ENCODE results near the gene NEURL1. TPM values are rescaled to one million over a fixed set of nuclear protein-coding genes. Genes with fewer than 3 reads are reported as not detected.
A peak's percentile ranks its signal among the peaks of the same experiment; 100 is the strongest.

Gene NEURL1
- 1 to 10 TPM; 2.2 to 2.5 TPM for total RNA-seq

- CTCF ChIA-PET: interaction anchor here (0.8 to 2.0 kb wide), 9 partner anchors 11 to 97 kb away, joined by 3 to 15 read pairs (median 3); partner anchors contain the start of genes ATP5MK and CALHM2
- H3K4me3 Mint-ChIP-seq: peak within 1 kb of the TSS; percentile 73
- ATAC-seq: peak; percentile 32
- no peak for DNase-seq
- H3K27ac Mint-ChIP-seq: no peak within 1 kb of the TSS
- no peaks in the 10 kb centered on the region for H3K36me3 Mint-ChIP-seq
- H3K4me1 Mint-ChIP-seq: peaks cover 21% of the 10 kb centered on the region
- H3K27me3 Mint-ChIP-seq: peaks cover 54% of the 10 kb centered on the region
- H3K9me3 Mint-ChIP-seq (ENCODE audit: low read depth): no peaks in the 10 kb centered on the region
These were observed at the start of gene NEURL1 for GRCh38 chr10:103493362-103493915. TSS of gene NEURL1 (plus strand) at chr10:103493705. CDS start at chr10:103494388, 683 bp downstream.

- H3K4me1 Mint-ChIP-seq: peaks cover 34% of the 10 kb centered on the region
- ATAC-seq (no peak), DNase-seq (no peak)
- no peak overlapping the region for H3K4me3 Mint-ChIP-seq
- H3K27ac Mint-ChIP-seq: peak overlapping the region; percentile 70
- no peaks in the 10 kb centered on the region for H3K27me3 Mint-ChIP-seq
- CTCF ChIA-PET: no interaction called here
- H3K9me3 Mint-ChIP-seq (ENCODE audit: low read depth): no peaks in the 10 kb centered on the region
- H3K36me3 Mint-ChIP-seq: peaks cover 48% of the 10 kb centered on the region
These were observed 49.0 kb upstream of the NEURL1 start for GRCh38 chr10:103444478-103444877.

GRCh38 chr10:103445366-103445765 lies 48.1 kb upstream of the NEURL1 start:
- Mint-ChIP-seq H3K4me3 (no peak overlapping the region), H3K27ac (no peak overlapping the region), H3K4me1 (peaks cover 42% of the 10 kb centered on the region), H3K36me3 (peaks cover 53% of the 10 kb centered on the region), H3K27me3 (no peaks in the 10 kb centered on the region), H3K9me3 (ENCODE audit: low read depth) (no peaks in the 10 kb centered on the region)
- ATAC-seq: no peak
- no peak for DNase-seq
- CTCF ChIA-PET: interaction anchor here (1.3 kb wide), 1 partner anchor 9 kb away, joined by 5 read pairs; no protein-coding TSS in a partner anchor

GRCh38 chr10:103445767-103446567 lies 47.5 kb upstream of the NEURL1 start:
- no peaks in the 10 kb centered on the region for H3K9me3 Mint-ChIP-seq (ENCODE audit: low read depth)
- DNase-seq (no peak), ATAC-seq (no peak)
- H3K36me3 Mint-ChIP-seq: peaks cover 59% of the 10 kb centered on the region
- peaks cover 48% of the 10 kb centered on the region for H3K4me1 Mint-ChIP-seq
- peak overlapping the region; percentile 3 for H3K27ac Mint-ChIP-seq
- H3K27me3 Mint-ChIP-seq: no peaks in the 10 kb centered on the region
- H3K4me3 Mint-ChIP-seq: no peak overlapping the region
- CTCF ChIA-PET: interaction anchor here (0.9 to 1.3 kb wide), 3 partner anchors 9 to 39 kb away, joined by 3 to 5 read pairs (median 3); no protein-coding TSS in a partner anchor

- CTCF ChIA-PET: interaction anchor here (1.0 kb wide), 1 partner anchor 30 kb away, joined by 3 read pairs; no protein-coding TSS in a partner anchor
- H3K9me3 Mint-ChIP-seq (ENCODE audit: low read depth): no peaks in the 10 kb centered on the region
- DNase-seq (no peak), ATAC-seq (no peak)
- no peak overlapping the region for H3K4me3 Mint-ChIP-seq
- H3K4me1 Mint-ChIP-seq: peaks cover 51% of the 10 kb centered on the region
- no peak overlapping the region for H3K27ac Mint-ChIP-seq
- H3K36me3 Mint-ChIP-seq: peaks cover 64% of the 10 kb centered on the region
- no peaks in the 10 kb centered on the region for H3K27me3 Mint-ChIP-seq
These were observed 46.3 kb upstream of the NEURL1 start for GRCh38 chr10:103447187-103447586.

GRCh38 chr10:103448746-103449145 lies 44.8 kb upstream of the NEURL1 start:
- DNase-seq (no peak), ATAC-seq (no peak)
- Mint-ChIP-seq H3K4me3 (peak overlapping the region; percentile 82), H3K9me3 (ENCODE audit: low read depth) (no peaks in the 10 kb centered on the region), H3K27me3 (no peaks in the 10 kb centered on the region), H3K27ac (peak overlapping the region; percentile 65), H3K4me1 (peaks cover 64% of the 10 kb centered on the region), H3K36me3 (peaks cover 58% of the 10 kb centered on the region)
- CTCF ChIA-PET: interaction anchor here (0.6 to 6.5 kb wide), 6 partner anchors 19 to 400 kb away, joined by 3 to 54 read pairs (median 4); no protein-coding TSS in a partner anchor

- ATAC-seq (no peak), DNase-seq (no peak)
- CTCF ChIA-PET: interaction anchor here (1.0 to 6.5 kb wide), 6 partner anchors 18 to 35 kb away, joined by 3 to 54 read pairs (median 16); no protein-coding TSS in a partner anchor
- no peaks in the 10 kb centered on the region for H3K9me3 Mint-ChIP-seq (ENCODE audit: low read depth)
- H3K27me3 Mint-ChIP-seq: no peaks in the 10 kb centered on the region
- peak overlapping the region; percentile 82 for H3K4me3 Mint-ChIP-seq
- peaks cover 67% of the 10 kb centered on the region for H3K4me1 Mint-ChIP-seq
- peak overlapping the region; percentile 70 for H3K27ac Mint-ChIP-seq
- H3K36me3 Mint-ChIP-seq: peaks cover 52% of the 10 kb centered on the region
These were observed 44.0 kb upstream of the NEURL1 start for GRCh38 chr10:103449208-103450144.

GRCh38 chr10:103450201-103450695 lies 43.3 kb upstream of the NEURL1 start:
- Mint-ChIP-seq H3K27me3 (no peaks in the 10 kb centered on the region), H3K27ac (peak overlapping the region; percentile 89), H3K36me3 (peaks cover 45% of the 10 kb centered on the region), H3K4me1 (peaks cover 63% of the 10 kb centered on the region), H3K4me3 (peak overlapping the region; percentile 82), H3K9me3 (ENCODE audit: low read depth) (no peaks in the 10 kb centered on the region)
- DNase-seq (no peak), ATAC-seq (no peak)
- CTCF ChIA-PET: interaction anchor here (1.1 to 6.5 kb wide), 6 partner anchors 20 to 35 kb away, joined by 3 to 54 read pairs (median 32); no protein-coding TSS in a partner anchor

- Mint-ChIP-seq H3K27me3 (no peaks in the 10 kb centered on the region), H3K4me1 (peaks cover 57% of the 10 kb centered on the region), H3K27ac (peak overlapping the region; percentile 89), H3K4me3 (peak overlapping the region; percentile 82), H3K9me3 (ENCODE audit: low read depth) (no peaks in the 10 kb centered on the region), H3K36me3 (peaks cover 42% of the 10 kb centered on the region)
- CTCF ChIA-PET: interaction anchor here (0.7 to 6.5 kb wide), 12 partner anchors 9 to 42 kb away, joined by 3 to 54 read pairs (median 4); partner anchors contain the start of genes CALHM3 and NEURL1
- ATAC-seq (peak; percentile 71), DNase-seq (peak; percentile 75)
These were observed 42.3 kb upstream of the NEURL1 start for GRCh38 chr10:103451091-103451813.

- H3K4me1 Mint-ChIP-seq: peaks cover 56% of the 10 kb centered on the region
- peaks cover 38% of the 10 kb centered on the region for H3K36me3 Mint-ChIP-seq
- peak within 1 kb of the TSS; percentile 89 for H3K27ac Mint-ChIP-seq
- H3K27me3 Mint-ChIP-seq: no peaks in the 10 kb centered on the region
- DNase-seq: peak; percentile 74
- peak; percentile 83 for ATAC-seq
- no peaks in the 10 kb centered on the region for H3K9me3 Mint-ChIP-seq (ENCODE audit: low read depth)
- peak within 1 kb of the TSS; percentile 82 for H3K4me3 Mint-ChIP-seq
- CTCF ChIA-PET: interaction anchor here (0.6 to 6.5 kb wide), 11 partner anchors 8 to 42 kb away, joined by 3 to 54 read pairs (median 6); partner anchors contain the start of genes CALHM3 and NEURL1
These were observed 41.5 kb upstream of the NEURL1 start, which contains the start of gene CALHM2 for GRCh38 chr10:103451831-103452505. TSS of gene CALHM2 (minus strand) at chr10:103452370. CDS start at chr10:103449941, 2,429 bp downstream.

GRCh38 chr10:103452506-103453230 lies 40.8 kb upstream of the NEURL1 start:
- DNase-seq (no peak), ATAC-seq (no peak)
- peak overlapping the region; percentile 89 for H3K27ac Mint-ChIP-seq
- H3K36me3 Mint-ChIP-seq: peaks cover 33% of the 10 kb centered on the region
- H3K4me1 Mint-ChIP-seq: peaks cover 54% of the 10 kb centered on the region
- H3K9me3 Mint-ChIP-seq (ENCODE audit: low read depth): no peaks in the 10 kb centered on the region
- H3K4me3 Mint-ChIP-seq: peak overlapping the region; percentile 82
- no peaks in the 10 kb centered on the region for H3K27me3 Mint-ChIP-seq
- CTCF ChIA-PET: interaction anchor here (0.6 to 6.5 kb wide), 10 partner anchors 7 to 41 kb away, joined by 3 to 54 read pairs (median 14); partner anchors contain the start of gene NEURL1
